ENCODE measurements around the gene MFF. TPM values are rescaled to one million over a fixed set of nuclear protein-coding genes. Genes with fewer than 3 reads are reported as not detected.

Gene MFF
- polyA plus RNA-seq, 1 of the 3 experiments (the other 2 are of a cell fraction), result 51.0 TPM

DNA sequence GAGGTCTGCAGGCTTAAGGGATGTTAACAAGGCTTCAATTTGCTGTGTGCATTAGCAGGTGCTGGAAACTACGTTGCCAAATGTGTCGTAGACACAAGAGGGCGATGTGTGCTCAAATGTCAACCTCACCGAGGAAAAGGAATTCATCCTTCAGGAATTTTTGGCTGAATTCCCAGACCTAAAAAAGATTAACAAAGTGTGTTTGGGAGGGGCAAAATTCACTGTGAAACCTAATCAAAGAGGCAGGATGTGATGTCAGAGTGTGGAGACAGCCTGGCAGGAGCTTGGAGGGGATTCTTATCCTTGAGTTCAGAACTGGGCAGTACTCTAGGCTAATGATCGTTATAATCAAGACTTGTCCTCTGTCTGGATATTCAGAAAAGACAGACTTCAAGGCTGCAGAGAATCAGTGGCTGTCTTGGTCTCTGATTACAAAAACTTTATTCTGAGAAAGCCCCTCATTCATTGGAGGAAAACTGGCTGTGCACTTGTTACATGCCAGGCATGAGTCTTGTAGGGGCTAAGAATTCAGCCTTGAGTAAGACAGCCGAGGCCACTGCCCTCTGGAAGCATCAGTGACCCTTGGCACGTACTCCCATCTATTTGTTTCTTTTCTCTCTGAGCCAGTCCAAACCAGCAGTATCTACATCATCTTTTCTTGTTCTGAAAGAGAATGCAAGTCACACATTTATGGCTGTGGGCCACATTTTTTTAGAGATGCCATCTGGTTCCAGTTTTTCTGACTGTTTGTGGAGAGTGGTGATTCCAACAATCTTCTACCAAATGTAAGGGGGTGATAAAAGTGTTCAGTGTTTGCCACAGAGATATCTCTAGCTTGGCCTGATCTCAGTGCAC lies 81.4 kb downstream of the MFF start (continued):
- TF ChIP-seq EZH2phosphoT487 (IDR thresholded peaks at IDR 0.05; ENCODE audit: borderline replicate concordance, low read depth), result no peak
- peak; percentile 37; the same call in 1 of the 2 replicates for TF ChIP-seq RFX5 (IDR thresholded peaks at IDR 0.05; ENCODE audit: low read length)
- TF ChIP-seq, protein P1, sequence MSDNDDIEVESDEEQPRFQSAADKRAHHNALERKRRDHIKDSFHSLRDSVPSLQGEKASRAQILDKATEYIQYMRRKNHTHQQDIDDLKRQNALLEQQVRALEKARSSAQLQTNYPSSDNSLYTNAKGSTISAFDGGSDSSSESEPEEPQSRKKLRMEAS (IDR thresholded peaks at IDR 0.05; ENCODE audit: low read depth), result peak; percentile 54; the same call in 1 of the 2 replicates
- TF ChIP-seq, protein P2, sequence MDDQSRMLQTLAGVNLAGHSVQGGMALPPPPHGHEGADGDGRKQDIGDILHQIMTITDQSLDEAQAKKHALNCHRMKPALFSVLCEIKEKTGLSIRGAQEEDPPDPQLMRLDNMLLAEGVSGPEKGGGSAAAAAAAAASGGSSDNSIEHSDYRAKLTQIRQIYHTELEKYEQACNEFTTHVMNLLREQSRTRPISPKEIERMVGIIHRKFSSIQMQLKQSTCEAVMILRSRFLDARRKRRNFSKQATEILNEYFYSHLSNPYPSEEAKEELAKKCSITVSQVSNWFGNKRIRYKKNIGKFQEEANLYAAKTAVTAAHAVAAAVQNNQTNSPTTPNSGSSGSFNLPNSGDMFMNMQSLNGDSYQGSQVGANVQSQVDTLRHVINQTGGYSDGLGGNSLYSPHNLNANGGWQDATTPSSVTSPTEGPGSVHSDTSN (IDR thresholded peaks at IDR 0.05), result peak; percentile 61
- peak; percentile 58 to 60; a peak in 3 of 4 replicates for TF ChIP-seq EP300 (IDR thresholded peaks at IDR 0.05; ENCODE audit: borderline replicate concordance in 1 of 2, low read depth in 1 of 2, low read length in 1 of 2)
- peak; percentile 75 for TF ChIP-seq RCOR1 (IDR thresholded peaks at IDR 0.05; ENCODE audit: low read length)
- TF ChIP-seq MEF2A (IDR thresholded peaks at IDR 0.05; ENCODE audit: borderline replicate concordance, low read depth), result peak; percentile 13; the same call in 1 of the 2 replicates
- TF ChIP-seq YY1 (IDR thresholded peaks at IDR 0.05; ENCODE audit: low read depth), result no peak; the same call in 1 of the 2 replicates
- 0 out of 2 replicates have a peak, but pooled peaks have one; percentile 13 for TF ChIP-seq FOXM1 (IDR thresholded peaks at IDR 0.05; ENCODE audit: low read depth)
- TF ChIP-seq RAD21 (IDR thresholded peaks at IDR 0.05; ENCODE audit: low read length), result peak; percentile 96
- TF ChIP-seq TAF1 (IDR thresholded peaks at IDR 0.05; ENCODE audit: borderline replicate concordance, low read depth, low read length), result 0 out of 2 replicates have a peak, but pooled peaks have one; percentile 19
- TF ChIP-seq TEAD4 (IDR thresholded peaks at IDR 0.05; ENCODE audit: borderline replicate concordance, insufficient read depth), result peak; percentile 85; the same call in 1 of the 2 replicates
- TF ChIP-seq TCF12 (IDR thresholded peaks at IDR 0.05), result peak; percentile 92
- TF ChIP-seq SIN3A (IDR thresholded peaks at IDR 0.05; ENCODE audit: borderline replicate concordance, low read depth, low read length), result no peak; the same call in 1 of the 2 replicates
- peak; percentile 82 for TF ChIP-seq FOSL2 (IDR thresholded peaks at IDR 0.05; ENCODE audit: borderline replicate concordance, low read depth)
- no peak for TF ChIP-seq ELF1 (IDR thresholded peaks at IDR 0.05)
- TF ChIP-seq, protein P3, sequence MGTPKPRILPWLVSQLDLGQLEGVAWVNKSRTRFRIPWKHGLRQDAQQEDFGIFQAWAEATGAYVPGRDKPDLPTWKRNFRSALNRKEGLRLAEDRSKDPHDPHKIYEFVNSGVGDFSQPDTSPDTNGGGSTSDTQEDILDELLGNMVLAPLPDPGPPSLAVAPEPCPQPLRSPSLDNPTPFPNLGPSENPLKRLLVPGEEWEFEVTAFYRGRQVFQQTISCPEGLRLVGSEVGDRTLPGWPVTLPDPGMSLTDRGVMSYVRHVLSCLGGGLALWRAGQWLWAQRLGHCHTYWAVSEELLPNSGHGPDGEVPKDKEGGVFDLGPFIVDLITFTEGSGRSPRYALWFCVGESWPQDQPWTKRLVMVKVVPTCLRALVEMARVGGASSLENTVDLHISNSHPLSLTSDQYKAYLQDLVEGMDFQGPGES (IDR thresholded peaks at IDR 0.05; ENCODE audit: low read depth, low read length), result no peak
- peak; percentile 92 for TF ChIP-seq SMC3 (IDR thresholded peaks at IDR 0.05; ENCODE audit: low read depth, low read length)
- TF ChIP-seq CHD2 (IDR thresholded peaks at IDR 0.05; ENCODE audit: low read length, partially characterized antibody), result peak; percentile 63
- TF ChIP-seq, protein P4, sequence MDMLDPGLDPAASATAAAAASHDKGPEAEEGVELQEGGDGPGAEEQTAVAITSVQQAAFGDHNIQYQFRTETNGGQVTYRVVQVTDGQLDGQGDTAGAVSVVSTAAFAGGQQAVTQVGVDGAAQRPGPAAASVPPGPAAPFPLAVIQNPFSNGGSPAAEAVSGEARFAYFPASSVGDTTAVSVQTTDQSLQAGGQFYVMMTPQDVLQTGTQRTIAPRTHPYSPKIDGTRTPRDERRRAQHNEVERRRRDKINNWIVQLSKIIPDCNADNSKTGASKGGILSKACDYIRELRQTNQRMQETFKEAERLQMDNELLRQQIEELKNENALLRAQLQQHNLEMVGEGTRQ (IDR thresholded peaks at IDR 0.05; ENCODE audit: borderline replicate concordance, low read depth, low read length), result no peak
- TF ChIP-seq USF1 (IDR thresholded peaks at IDR 0.05; ENCODE audit: borderline replicate concordance, low read depth), result no peak
- TF ChIP-seq NFIC (IDR thresholded peaks at IDR 0.05; ENCODE audit: borderline replicate concordance), result peak; percentile 96
- TF ChIP-seq ZBTB33 (IDR thresholded peaks at IDR 0.05; ENCODE audit: borderline replicate concordance, low read depth), result no peak
- TF ChIP-seq JUND (IDR thresholded peaks at IDR 0.05), result peak; percentile 72
